Gastroesophageal sphincter (tissue), 4 donors: ENCODE results near the gene TTC23. TPM values are rescaled to one million over a fixed set of nuclear protein-coding genes. Genes with fewer than 3 reads are reported as not detected.
A peak's percentile ranks its signal among the peaks of the same experiment; 100 is the strongest.

Experiments used
- ATAC-seq: fragments of 150-250 bp; one replicate; pipeline ENCODE4 v1.9.1; 2016; ENCODE audit warnings: mild to moderate bottlenecking, moderate library complexity
- H3K27ac ChIP-seq, 4 donors: fragments of 200-600 bp; sonication (generic) in 3 of 4; 1 replicate in 3 of 4; 2 replicates in 1 of 4; pipeline ENCODE4 v1.5.1; 2016 to 2019
- H3K27me3 ChIP-seq: fragments of 200-600 bp; sonication (generic); one replicate; pipeline ENCODE4 v1.5.1; 2019
- H3K36me3 ChIP-seq, 2 donors: fragments of 200-600 bp; sonication (generic); one replicate each; pipeline ENCODE4 v1.5.1; 2019; ENCODE audit warnings: control low read depth in 1 of 2
- H3K4me1 ChIP-seq, 3 donors: fragments of 200-600 bp; sonication (generic); 1 replicate in 2 of 3; 2 replicates in 1 of 3; pipeline ENCODE4 v1.5.1; 2016 to 2019; ENCODE audit warnings: control low read depth in 2 of 3
- H3K4me3 ChIP-seq, 2 donors: fragments of 200-600 bp; sonication (generic); one replicate each; pipeline ENCODE4 v1.5.1; 2019; ENCODE audit warnings: mild to moderate bottlenecking in 1 of 2, moderate library complexity in 1 of 2
- H3K9me3 ChIP-seq, 3 donors: fragments of 200-600 bp; sonication (generic); one replicate each; pipeline ENCODE4 v1.5.1; 2017 to 2019; ENCODE audit warnings: control low read depth in 2 of 3
- CTCF ChIP-seq, 4 experiments: fragments of 200-600 bp in 2 of 4; fragments of 450-650 bp in 2 of 4; sonication (generic) in 1 of 4; IDR thresholded peaks; one replicate each; pipeline ENCODE4 v1.5.1; 2017 to 2019; ENCODE audit warnings: antibody characterized with exemption in 4 of 4, mild to moderate bottlenecking in 2 of 4, moderate library complexity in 2 of 4
- EP300 ChIP-seq: sonication (generic); formaldehyde crosslinking; IDR thresholded peaks from one replicate; pipeline ENCODE4 v1.6.1; 2017; ENCODE audit warnings: antibody characterized with exemption, mild to moderate bottlenecking
- POLR2A ChIP-seq, 2 donors: fragments of 450-650 bp; IDR thresholded peaks; one replicate each; pipeline ENCODE4 v1.6.1; 2017; ENCODE audit warnings: antibody characterized with exemption in 2 of 2, mild to moderate bottlenecking in 2 of 2, moderate library complexity in 1 of 2
- POLR2AphosphoS5 ChIP-seq: sonication (generic); formaldehyde crosslinking; IDR thresholded peaks from one replicate; pipeline ENCODE4 v1.6.1; 2017; ENCODE audit warnings: antibody characterized with exemption
- WGBS, 2 donors: methylation state at CpG; one replicate each; pipeline ENCODE4 v1.1.5; 2018; ENCODE audit warnings: low coverage in 1 of 2; 5-methylcytosine and 5-hydroxymethylcytosine counted together
- total RNA-seq, 4 donors: library from RNA; depleted of rRNA; stranded (reverse); fragments of >200 nt; gene quantifications; one replicate each; pipeline ENCODE4 v1.1.0, GENCODE V29; 2016

The TTC23 gene
- total RNA-seq, 4 donors from 2014 or later = 13.7 to 33.3 (median 20.0) TPM

DNA sequence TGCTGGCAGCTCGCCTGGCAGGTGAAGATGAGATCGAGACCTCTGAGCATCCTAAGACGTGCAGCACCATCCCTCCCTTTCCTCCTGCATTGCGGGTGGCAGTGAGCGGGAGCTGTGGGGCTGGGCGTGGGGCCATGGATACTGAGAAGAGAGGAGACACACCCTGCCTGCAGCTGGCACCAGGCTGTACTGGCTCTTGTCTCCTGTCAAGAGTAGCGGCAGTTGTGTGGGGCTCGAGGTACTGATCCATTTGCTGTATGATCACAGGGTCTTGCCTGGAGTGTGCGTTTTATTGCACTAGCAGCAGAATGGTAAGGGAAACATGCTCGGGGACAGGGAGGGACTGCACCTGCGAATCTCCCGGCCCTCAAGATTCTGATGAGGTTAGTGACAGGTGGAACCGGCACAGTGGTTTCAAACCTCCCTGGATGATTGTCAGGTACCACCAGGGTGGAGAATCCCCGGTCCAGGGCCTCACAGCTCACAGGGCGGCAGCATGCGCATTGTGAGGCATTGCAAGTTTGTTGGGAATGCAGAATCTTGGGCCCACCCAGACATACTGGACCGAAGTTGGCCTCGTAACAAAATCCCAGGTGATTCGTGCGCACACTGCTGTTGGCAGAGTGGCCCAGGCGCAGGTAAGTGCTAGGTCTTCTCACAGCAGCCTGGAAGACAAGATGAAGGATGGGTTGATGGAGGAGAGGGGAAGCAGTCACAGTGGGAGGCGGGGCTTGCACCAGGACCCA is 130.4 kb downstream of the TTC23 start:
- Histone ChIP-seq H3K4me1 (peaks cover 9 to 100% (median 52%) of the 10 kb centered on the region in 3 donors), H3K27me3 (no peaks in the 10 kb centered on the region), H3K4me3 (no peak overlapping the region), H3K9me3 (no peaks in the 10 kb centered on the region), H3K27ac (peak overlapping the region; percentile 15 to 98 (median 97)), H3K36me3 (peaks cover 0 to 53% of the 10 kb centered on the region in 2 donors)
- TF ChIP-seq POLR2AphosphoS5 = no peak
- no peak for TF ChIP-seq CTCF (IDR thresholded peaks at IDR 0.05)
- no peak for TF ChIP-seq EP300
- no peak for TF ChIP-seq POLR2A (IDR thresholded peaks at IDR 0.05)
- WGBS, 2 donors = 63 to 65% methylated on average over 4 to 11 of the region's 22 CpGs
- no peak for ATAC-seq

GRCh38 chr15:99118258-99118632 is 131.1 kb downstream of the TTC23 start:
- 30 to 50% methylated on average over 4 to 7 of the region's 7 CpGs for WGBS, 2 donors
- H3K36me3 ChIP-seq = peaks cover 0 to 60% of the 10 kb centered on the region in 2 donors
- no peak overlapping the region for H3K4me3 ChIP-seq
- TF ChIP-seq POLR2AphosphoS5 (no peak), EP300 (no peak), CTCF (IDR thresholded peaks at IDR 0.05) (no peak), POLR2A (IDR thresholded peaks at IDR 0.05) (no peak)
- H3K27me3 ChIP-seq = no peaks in the 10 kb centered on the region
- H3K9me3 ChIP-seq = no peaks in the 10 kb centered on the region
- ATAC-seq = no peak
- H3K27ac ChIP-seq = peak overlapping the region; percentile 80 to 98 (median 98)
- H3K4me1 ChIP-seq = peaks cover 9 to 100% (median 45%) of the 10 kb centered on the region in 3 donors

DNA sequence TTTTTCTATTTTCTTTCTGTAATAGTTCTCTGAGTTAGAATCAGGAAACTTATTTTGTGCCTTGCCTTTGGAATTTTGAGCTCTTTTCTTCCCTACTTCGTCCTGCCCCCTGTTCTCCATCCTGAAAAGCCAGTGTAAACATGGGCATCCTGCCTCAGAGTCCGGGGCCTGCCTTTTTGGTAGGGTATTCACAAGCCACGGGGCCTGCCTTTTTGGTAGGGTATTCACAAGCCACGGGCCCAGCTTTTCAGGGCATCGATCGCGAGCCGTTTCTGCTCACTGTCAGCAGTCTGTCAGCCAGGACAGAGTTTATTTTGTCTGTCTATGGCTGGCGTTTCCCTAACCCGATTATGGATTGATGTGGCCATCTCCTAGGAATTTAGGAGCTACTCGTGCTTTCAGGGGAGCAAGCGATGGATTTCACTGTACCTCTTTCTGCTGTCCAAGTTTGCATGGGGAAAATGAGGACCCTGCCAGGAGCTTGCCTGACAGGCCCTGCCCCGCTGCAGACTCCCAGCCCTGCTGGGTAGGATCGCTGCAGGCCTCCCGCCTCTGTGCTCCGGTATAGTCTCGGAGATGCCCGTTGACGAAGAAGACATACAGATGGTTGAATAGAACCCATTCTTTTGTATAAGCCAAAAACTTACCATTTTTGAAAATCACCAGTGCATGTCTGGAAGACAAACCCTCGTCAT is 131.7 kb downstream of the TTC23 start:
- Histone ChIP-seq H3K36me3 (peaks cover 0 to 65% of the 10 kb centered on the region in 2 donors), H3K4me3 (no peak overlapping the region), H3K27me3 (no peaks in the 10 kb centered on the region), H3K9me3 (no peaks in the 10 kb centered on the region), H3K27ac (peak overlapping the region; percentile 80 to 98 (median 98)), H3K4me1 (peaks cover 8 to 100% (median 40%) of the 10 kb centered on the region in 3 donors)
- 12 to 48% methylated on average over 3 to 19 of the region's 20 CpGs for WGBS, 2 donors
- no peak for ATAC-seq
- no peak for TF ChIP-seq CTCF (IDR thresholded peaks at IDR 0.05)
- no peak for TF ChIP-seq POLR2A (IDR thresholded peaks at IDR 0.05)
- no peak for TF ChIP-seq EP300
- no peak for TF ChIP-seq POLR2AphosphoS5

GRCh38 chr15:99117111-99117510 is 132.3 kb downstream of the TTC23 start:
- peaks cover 5 to 100% (median 35%) of the 10 kb centered on the region in 3 donors for H3K4me1 ChIP-seq
- ATAC-seq = no peak
- H3K9me3 ChIP-seq = no peaks in the 10 kb centered on the region
- H3K27ac ChIP-seq = peak overlapping the region; percentile 80 to 98 (median 98)
- 33% methylated on average over 1 of the region's 8 CpGs; no CpG with 5 or more reads in 1 of the 2 donors for WGBS, 2 donors
- H3K36me3 ChIP-seq = peaks cover 0 to 66% of the 10 kb centered on the region in 2 donors
- no peak overlapping the region for H3K4me3 ChIP-seq
- TF ChIP-seq CTCF (IDR thresholded peaks at IDR 0.05) (no peak), POLR2AphosphoS5 (no peak), EP300 (no peak), POLR2A (IDR thresholded peaks at IDR 0.05) (no peak)
- H3K27me3 ChIP-seq = no peaks in the 10 kb centered on the region
